WTC11 (cell line): ENCODE results near the gene OR4D2. TPM values are rescaled to one million over a fixed set of nuclear protein-coding genes. Genes with fewer than 3 reads are reported as not detected.

Experiments used
- ATAC-seq: fragments of 200-7000 bp; cut with Tn5 transposase; 2 replicates; pipeline ENCODE4 v1.10.0; 2021; ENCODE audit warnings: mild to moderate bottlenecking, moderate library complexity
- CTCF ChIA-PET: fragments of 300-600 bp; sonication (Branson Sonifier 250); formaldehyde crosslinking; loops from one replicate; lab custom pipeline; 2021; ENCODE audit warnings: antibody characterized with exemption; lab: Charles Lee
- POLR2A ChIA-PET: fragments of 350-600 bp; sonication (Branson Sonifier 250); formaldehyde crosslinking; loops from one replicate; lab custom pipeline; 2021; ENCODE audit warnings: antibody characterized with exemption; lab: Charles Lee
- DNase-seq: peaks from one replicate; pipeline ENCODE4 v3.0.0; 2021; ENCODE audit warnings: low spot score
- H3K27ac Mint-ChIP-seq: 2 replicates; pipeline ENCODE4 v1.8.0; 2021; ENCODE audit warnings: mixed read lengths
- H3K27me3 Mint-ChIP-seq: 2 replicates; pipeline ENCODE4 v1.8.0; 2021; ENCODE audit warnings: low read depth, mild to moderate bottlenecking, moderate library complexity, mixed read lengths
- H3K36me3 Mint-ChIP-seq: 2 replicates; pipeline ENCODE4 v1.8.0; 2021; ENCODE audit warnings: mixed read lengths
- H3K4me1 Mint-ChIP-seq: 2 replicates; pipeline ENCODE4 v1.8.0; 2022; ENCODE audit warnings: mixed read lengths
- H3K4me3 Mint-ChIP-seq: 2 replicates; pipeline ENCODE4 v1.8.0; 2021; ENCODE audit warnings: mild to moderate bottlenecking, moderate library complexity, mixed read lengths
- H3K9me3 Mint-ChIP-seq: 2 replicates; pipeline ENCODE4 v1.8.0; 2021; ENCODE audit warnings: mixed read lengths
- AR ChIP-seq: fragments of 250-450 bp; sonication (Bioruptor Pico); IDR thresholded peaks from 2 replicates; pipeline ENCODE4 v1.9.0; 2021; ENCODE audit warnings: mild to moderate bottlenecking
- ATF1 ChIP-seq: sonication (generic); formaldehyde crosslinking; IDR thresholded peaks from 2 replicates; pipeline ENCODE4 v1.8.1; 2023; ENCODE audit warnings: mild to moderate bottlenecking, moderate library complexity, missing genetic modification reagents
- ELF4 ChIP-seq: sonication (generic); formaldehyde crosslinking; IDR thresholded peaks from 2 replicates; pipeline ENCODE4 v1.8.1; 2022; ENCODE audit warnings: low read depth, mild to moderate bottlenecking, moderate library complexity, missing genetic modification reagents
- ESRRA ChIP-seq: sonication (generic); formaldehyde crosslinking; IDR thresholded peaks from 2 replicates; pipeline ENCODE4 v1.8.1; 2022; ENCODE audit warnings: mild to moderate bottlenecking, missing genetic modification reagents, borderline replicate concordance
- FOXK1 ChIP-seq: sonication (generic); formaldehyde crosslinking; IDR thresholded peaks from 2 replicates; pipeline ENCODE4 v1.8.0; 2022; ENCODE audit warnings: mild to moderate bottlenecking, moderate library complexity, missing genetic modification reagents
- NFATC4 ChIP-seq: fragments of 250-450 bp; sonication (Bioruptor Pico); IDR thresholded peaks from 2 replicates; pipeline ENCODE4 v1.9.0; 2021; ENCODE audit warnings: mild to moderate bottlenecking
- NFYB ChIP-seq: sonication (generic); formaldehyde crosslinking; conservative IDR thresholded peaks from 2 replicates; pipeline ENCODE4 v1.8.0; 2022; ENCODE audit warnings: low read depth, missing genetic modification reagents
- PRRX2 ChIP-seq: fragments of 250-450 bp; sonication (Bioruptor Pico); IDR thresholded peaks from 2 replicates; pipeline ENCODE4 v1.8.0; 2021; ENCODE audit warnings: mild to moderate bottlenecking
- ZNF396 ChIP-seq: fragments of 250-450 bp; sonication (Bioruptor Pico); IDR thresholded peaks from 2 replicates; pipeline ENCODE4 v1.8.0; 2021; ENCODE audit warnings: mild to moderate bottlenecking, moderate library complexity, borderline replicate concordance
- ZNF416 ChIP-seq: fragments of 250-450 bp; sonication (Bioruptor Pico); IDR thresholded peaks from 2 replicates; pipeline ENCODE4 v1.9.0; 2021; ENCODE audit warnings: mild to moderate bottlenecking, inconsistent platforms
- ZNF671 ChIP-seq: fragments of 250-450 bp; sonication (Bioruptor Pico); IDR thresholded peaks from 2 replicates; pipeline ENCODE4 v1.8.0; 2021; ENCODE audit warnings: mild to moderate bottlenecking
- total RNA-seq: library from RNA; stranded (reverse); gene quantifications from 3 replicates; pipeline ENCODE4 v1.2.3, GENCODE V29; 2021
- TF ChIP-seq, protein P1 (sequence below): sonication (generic); formaldehyde crosslinking; IDR thresholded peaks from 2 replicates; pipeline ENCODE4 v1.8.0; 2023; ENCODE audit warnings: missing genetic modification reagents, mild to moderate bottlenecking, borderline replicate concordance
- TF ChIP-seq, protein P2 (sequence below): fragments of 250-450 bp; sonication (Bioruptor Pico); IDR thresholded peaks from 2 replicates; pipeline ENCODE4 v2.1.2; 2022; ENCODE audit warnings: mild to moderate bottlenecking, moderate library complexity
- TF ChIP-seq, protein P3 (sequence below): sonication (generic); formaldehyde crosslinking; IDR thresholded peaks from 2 replicates; pipeline ENCODE4 v1.8.0; 2022; ENCODE audit warnings: missing genetic modification reagents
- TF ChIP-seq, protein P4 (sequence below): sonication (generic); formaldehyde crosslinking; IDR thresholded peaks from 2 replicates; pipeline ENCODE4 v1.8.1; 2023; ENCODE audit warnings: mild to moderate bottlenecking, missing genetic modification reagents, moderate library complexity
- TF ChIP-seq, protein P5 (sequence below): sonication (generic); formaldehyde crosslinking; IDR thresholded peaks from 2 replicates; pipeline ENCODE4 v1.8.0; 2023; ENCODE audit warnings: missing genetic modification reagents
- TF ChIP-seq, protein P6 (sequence below): sonication (generic); formaldehyde crosslinking; IDR thresholded peaks from 2 replicates; pipeline ENCODE4 v1.8.0; 2022; ENCODE audit warnings: mild to moderate bottlenecking, missing genetic modification reagents

Gene OR4D2
- total RNA-seq, 1 experiment from 2014 or later, result not detected

GRCh38 chr17:58121925-58122324, 44.9 kb upstream of the OR4D2 start (continued):
- TF ChIP-seq, protein P1, sequence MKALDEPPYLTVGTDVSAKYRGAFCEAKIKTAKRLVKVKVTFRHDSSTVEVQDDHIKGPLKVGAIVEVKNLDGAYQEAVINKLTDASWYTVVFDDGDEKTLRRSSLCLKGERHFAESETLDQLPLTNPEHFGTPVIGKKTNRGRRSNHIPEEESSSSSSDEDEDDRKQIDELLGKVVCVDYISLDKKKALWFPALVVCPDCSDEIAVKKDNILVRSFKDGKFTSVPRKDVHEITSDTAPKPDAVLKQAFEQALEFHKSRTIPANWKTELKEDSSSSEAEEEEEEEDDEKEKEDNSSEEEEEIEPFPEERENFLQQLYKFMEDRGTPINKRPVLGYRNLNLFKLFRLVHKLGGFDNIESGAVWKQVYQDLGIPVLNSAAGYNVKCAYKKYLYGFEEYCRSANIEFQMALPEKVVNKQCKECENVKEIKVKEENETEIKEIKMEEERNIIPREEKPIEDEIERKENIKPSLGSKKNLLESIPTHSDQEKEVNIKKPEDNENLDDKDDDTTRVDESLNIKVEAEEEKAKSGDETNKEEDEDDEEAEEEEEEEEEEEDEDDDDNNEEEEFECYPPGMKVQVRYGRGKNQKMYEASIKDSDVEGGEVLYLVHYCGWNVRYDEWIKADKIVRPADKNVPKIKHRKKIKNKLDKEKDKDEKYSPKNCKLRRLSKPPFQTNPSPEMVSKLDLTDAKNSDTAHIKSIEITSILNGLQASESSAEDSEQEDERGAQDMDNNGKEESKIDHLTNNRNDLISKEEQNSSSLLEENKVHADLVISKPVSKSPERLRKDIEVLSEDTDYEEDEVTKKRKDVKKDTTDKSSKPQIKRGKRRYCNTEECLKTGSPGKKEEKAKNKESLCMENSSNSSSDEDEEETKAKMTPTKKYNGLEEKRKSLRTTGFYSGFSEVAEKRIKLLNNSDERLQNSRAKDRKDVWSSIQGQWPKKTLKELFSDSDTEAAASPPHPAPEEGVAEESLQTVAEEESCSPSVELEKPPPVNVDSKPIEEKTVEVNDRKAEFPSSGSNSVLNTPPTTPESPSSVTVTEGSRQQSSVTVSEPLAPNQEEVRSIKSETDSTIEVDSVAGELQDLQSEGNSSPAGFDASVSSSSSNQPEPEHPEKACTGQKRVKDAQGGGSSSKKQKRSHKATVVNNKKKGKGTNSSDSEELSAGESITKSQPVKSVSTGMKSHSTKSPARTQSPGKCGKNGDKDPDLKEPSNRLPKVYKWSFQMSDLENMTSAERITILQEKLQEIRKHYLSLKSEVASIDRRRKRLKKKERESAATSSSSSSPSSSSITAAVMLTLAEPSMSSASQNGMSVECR (CRISPR knock-in tag), result no peak
- TF ChIP-seq, all 79 proteins: peak for 0

DNA sequence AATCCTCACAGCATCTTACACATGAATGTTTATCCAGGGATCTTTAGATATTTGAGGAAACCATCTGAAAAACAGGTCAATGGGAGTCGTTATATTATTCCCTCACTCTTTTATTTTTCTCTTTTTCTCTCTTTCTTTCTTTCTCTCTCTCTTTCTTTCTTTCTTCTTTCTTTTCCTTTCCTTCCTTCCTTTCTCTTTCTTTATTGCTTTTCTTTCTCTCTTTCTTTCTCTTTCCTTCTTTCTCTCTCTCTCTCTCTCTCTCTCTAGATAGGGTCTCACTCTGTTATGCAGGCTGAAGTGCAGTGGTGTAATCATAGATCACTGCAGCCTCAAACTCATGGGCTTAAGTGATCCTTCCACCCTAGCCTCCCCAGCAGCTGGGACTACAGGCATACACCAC, 38.9 kb upstream of the OR4D2 start:
- Mint-ChIP-seq H3K9me3 (no peaks in the 10 kb centered on the region), H3K36me3 (no peaks in the 10 kb centered on the region), H3K27me3 (peaks cover 52% of the 10 kb centered on the region), H3K4me3 (no peak overlapping the region), H3K4me1 (no peaks in the 10 kb centered on the region), H3K27ac (no peak overlapping the region)
- CTCF ChIA-PET, result no interaction called here
- ATAC-seq (no peak), DNase-seq (no peak)
- POLR2A ChIA-PET, result no interaction called here
- TF ChIP-seq ELF4 (CRISPR knock-in tag) (no peak), AR (no peak), FOXK1 (CRISPR knock-in tag) (no peak), ZNF416 (CRISPR knock-in tag) (no peak), ATF1 (CRISPR knock-in tag) (no peak), ZNF671 (CRISPR knock-in tag) (no peak), NFATC4 (CRISPR knock-in tag) (no peak), PRRX2 (CRISPR knock-in tag) (no peak), NFYB (CRISPR knock-in tag) (no peak), ZNF396 (no peak), ESRRA (CRISPR knock-in tag) (no peak)
- TF ChIP-seq, protein P2, sequence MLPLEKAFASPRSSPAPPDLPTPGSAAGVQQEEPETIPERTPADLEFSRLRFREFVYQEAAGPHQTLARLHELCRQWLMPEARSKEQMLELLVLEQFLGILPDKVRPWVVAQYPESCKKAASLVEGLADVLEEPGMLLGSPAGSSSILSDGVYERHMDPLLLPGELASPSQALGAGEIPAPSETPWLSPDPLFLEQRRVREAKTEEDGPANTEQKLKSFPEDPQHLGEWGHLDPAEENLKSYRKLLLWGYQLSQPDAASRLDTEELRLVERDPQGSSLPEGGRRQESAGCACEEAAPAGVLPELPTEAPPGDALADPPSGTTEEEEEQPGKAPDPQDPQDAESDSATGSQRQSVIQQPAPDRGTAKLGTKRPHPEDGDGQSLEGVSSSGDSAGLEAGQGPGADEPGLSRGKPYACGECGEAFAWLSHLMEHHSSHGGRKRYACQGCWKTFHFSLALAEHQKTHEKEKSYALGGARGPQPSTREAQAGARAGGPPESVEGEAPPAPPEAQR (CRISPR knock-in tag), result no peak
- TF ChIP-seq, protein P3, sequence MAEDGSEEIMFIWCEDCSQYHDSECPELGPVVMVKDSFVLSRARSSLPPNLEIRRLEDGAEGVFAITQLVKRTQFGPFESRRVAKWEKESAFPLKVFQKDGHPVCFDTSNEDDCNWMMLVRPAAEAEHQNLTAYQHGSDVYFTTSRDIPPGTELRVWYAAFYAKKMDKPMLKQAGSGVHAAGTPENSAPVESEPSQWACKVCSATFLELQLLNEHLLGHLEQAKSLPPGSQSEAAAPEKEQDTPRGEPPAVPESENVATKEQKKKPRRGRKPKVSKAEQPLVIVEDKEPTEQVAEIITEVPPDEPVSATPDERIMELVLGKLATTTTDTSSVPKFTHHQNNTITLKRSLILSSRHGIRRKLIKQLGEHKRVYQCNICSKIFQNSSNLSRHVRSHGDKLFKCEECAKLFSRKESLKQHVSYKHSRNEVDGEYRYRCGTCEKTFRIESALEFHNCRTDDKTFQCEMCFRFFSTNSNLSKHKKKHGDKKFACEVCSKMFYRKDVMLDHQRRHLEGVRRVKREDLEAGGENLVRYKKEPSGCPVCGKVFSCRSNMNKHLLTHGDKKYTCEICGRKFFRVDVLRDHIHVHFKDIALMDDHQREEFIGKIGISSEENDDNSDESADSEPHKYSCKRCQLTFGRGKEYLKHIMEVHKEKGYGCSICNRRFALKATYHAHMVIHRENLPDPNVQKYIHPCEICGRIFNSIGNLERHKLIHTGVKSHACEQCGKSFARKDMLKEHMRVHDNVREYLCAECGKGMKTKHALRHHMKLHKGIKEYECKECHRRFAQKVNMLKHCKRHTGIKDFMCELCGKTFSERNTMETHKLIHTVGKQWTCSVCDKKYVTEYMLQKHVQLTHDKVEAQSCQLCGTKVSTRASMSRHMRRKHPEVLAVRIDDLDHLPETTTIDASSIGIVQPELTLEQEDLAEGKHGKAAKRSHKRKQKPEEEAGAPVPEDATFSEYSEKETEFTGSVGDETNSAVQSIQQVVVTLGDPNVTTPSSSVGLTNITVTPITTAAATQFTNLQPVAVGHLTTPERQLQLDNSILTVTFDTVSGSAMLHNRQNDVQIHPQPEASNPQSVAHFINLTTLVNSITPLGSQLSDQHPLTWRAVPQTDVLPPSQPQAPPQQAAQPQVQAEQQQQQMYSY (CRISPR knock-in tag), result no peak
- TF ChIP-seq, protein P4, sequence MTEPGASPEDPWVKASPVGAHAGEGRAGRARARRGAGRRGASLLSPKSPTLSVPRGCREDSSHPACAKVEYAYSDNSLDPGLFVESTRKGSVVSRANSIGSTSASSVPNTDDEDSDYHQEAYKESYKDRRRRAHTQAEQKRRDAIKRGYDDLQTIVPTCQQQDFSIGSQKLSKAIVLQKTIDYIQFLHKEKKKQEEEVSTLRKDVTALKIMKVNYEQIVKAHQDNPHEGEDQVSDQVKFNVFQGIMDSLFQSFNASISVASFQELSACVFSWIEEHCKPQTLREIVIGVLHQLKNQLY (CRISPR knock-in tag), result no peak
- TF ChIP-seq, protein P5, sequence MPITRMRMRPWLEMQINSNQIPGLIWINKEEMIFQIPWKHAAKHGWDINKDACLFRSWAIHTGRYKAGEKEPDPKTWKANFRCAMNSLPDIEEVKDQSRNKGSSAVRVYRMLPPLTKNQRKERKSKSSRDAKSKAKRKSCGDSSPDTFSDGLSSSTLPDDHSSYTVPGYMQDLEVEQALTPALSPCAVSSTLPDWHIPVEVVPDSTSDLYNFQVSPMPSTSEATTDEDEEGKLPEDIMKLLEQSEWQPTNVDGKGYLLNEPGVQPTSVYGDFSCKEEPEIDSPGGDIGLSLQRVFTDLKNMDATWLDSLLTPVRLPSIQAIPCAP (CRISPR knock-in tag), result no peak
- TF ChIP-seq, protein P1 (CRISPR knock-in tag), result no peak
- TF ChIP-seq, protein P6, sequence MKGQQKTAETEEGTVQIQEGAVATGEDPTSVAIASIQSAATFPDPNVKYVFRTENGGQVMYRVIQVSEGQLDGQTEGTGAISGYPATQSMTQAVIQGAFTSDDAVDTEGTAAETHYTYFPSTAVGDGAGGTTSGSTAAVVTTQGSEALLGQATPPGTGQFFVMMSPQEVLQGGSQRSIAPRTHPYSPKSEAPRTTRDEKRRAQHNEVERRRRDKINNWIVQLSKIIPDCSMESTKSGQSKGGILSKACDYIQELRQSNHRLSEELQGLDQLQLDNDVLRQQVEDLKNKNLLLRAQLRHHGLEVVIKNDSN (CRISPR knock-in tag), result no peak
